AG20443 (cell line): Measurements from ENCODE around the gene HOXC12.

Experiments used
- DNase-seq: peaks from one replicate; pipeline ENCODE4 v3.0.0; 2012; ENCODE audit warnings: low spot score, mixed read lengths

The HOXC12 gene

DNA sequence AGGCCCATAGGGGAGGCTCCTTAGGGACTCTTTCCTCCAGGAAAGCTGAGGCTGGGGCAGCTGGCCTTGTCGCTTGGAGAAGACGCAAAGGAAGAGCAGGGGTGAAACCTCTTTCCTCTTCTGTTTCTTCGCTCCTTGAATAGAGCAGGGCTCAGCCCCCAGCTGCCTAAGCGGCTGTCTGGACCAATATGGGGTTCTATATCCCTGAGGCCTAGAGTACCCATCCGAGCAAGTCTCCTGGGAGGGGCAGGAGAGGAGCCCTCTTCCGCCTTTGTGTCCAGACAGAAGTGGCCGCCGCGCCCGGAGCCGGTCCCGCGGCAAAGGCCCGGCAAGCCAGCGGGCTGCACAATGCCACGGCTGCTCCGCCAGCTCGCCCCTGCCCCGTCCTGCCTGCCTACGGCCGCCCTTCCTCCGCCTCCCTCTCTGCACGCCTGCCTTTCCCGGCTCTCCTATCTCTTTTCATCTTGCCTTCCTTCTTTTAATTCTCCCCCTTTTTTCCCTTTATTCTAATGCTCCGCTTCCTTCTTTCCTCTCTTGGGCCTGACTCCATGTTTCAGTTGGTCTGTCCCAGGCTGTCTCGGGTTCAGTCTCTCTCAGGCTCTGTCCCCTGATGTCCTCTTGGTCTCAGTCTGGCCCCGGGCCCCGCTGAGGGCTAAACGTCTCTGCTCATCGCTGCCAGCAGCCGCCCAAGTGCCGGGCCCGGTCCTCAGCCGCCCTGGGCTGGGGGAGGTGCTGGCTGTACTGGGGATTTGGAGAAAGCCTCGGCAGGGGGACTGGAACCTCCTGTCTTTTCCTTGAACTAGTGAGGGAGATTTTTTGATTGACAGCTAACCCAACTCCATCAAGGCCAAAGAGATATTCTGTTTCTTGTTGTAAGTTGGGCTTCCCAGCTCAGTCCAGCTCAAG is 42.8 kb downstream of the HOXC12 start:
- DNase-seq, result no peak

DNA sequence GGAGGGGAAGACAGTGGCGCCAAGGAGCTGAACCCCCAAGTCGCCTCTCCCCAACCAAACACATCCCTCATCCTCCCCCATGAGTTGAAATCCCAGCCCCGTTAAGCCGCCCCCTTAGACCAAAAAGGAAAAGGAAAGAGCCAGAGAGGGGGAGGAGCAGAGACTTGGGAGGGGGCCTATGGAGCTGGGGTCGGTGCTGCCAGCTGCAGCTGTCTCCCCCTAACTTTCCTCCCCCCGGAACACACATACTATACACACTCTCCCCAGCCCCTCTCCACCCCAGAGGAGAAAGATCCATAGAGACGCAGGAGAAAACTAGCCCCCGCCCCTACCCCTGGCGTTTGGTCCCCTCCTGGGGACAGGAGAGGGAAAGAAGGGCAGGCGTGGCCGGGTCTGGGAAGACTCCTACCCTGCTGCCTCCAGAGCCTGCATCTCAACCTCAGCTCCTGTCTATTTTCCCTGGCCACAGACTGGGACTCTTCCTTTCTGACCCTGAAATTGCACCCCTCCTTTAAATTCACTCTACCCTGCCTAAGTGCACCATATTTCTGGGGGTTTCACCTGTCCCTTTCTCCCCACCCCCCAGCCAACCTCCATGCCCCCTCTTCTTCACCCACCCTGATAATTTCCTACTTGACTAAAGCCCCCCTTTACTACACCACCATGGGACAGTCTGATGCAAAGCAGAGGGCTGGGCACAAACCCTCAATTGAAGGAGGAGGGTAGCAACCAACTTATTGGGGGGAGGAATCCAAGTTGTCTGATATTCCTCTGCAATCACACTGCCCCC is 43.6 kb downstream of the HOXC12 start:
- no peak for DNase-seq

DNA sequence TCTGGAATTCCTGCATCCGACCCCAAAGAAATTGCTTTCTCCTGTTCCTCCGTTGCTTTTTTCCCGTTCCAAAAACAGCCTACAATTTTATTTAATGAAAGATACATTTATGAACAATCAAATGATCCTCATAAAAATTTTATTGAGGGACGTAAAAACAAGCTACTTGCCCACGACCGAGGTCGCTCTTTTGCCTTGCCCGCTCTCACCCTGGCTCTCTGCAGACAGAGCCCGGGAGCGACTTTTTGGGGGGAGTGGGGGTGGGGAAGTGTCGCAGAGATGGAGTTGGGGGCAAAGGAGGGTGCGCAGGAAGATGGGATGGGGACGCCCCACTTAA is 44.2 kb downstream of the HOXC12 start:
- no peak for DNase-seq

DNA sequence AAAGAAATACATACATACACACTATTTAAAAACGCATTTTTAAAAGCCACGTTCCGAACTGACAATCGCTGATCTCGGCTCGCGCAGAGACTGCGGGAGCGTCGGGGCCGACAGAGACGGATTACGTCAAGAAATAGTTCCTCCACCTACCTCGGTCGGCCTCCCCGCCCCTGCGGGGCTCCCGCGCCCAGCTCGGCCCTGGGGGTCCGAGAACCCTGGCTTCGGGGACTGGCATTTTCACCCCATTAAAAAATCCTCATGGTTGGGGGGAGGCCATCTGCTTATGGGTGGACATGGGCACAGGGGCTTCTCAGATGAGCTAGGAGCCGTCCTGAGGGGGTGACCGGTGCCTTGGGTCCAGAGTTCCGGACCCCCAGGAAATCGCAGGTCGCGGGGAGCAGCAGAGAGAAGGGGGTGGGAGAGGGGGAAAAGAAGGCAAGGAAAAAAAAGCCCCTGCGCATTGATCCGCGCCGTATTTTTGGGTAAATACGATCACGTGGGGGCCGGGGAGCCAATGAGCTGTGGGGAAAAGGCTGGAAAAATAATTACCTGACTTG is 44.9 kb downstream of the HOXC12 start:
- peak; percentile 85 for DNase-seq

DNA sequence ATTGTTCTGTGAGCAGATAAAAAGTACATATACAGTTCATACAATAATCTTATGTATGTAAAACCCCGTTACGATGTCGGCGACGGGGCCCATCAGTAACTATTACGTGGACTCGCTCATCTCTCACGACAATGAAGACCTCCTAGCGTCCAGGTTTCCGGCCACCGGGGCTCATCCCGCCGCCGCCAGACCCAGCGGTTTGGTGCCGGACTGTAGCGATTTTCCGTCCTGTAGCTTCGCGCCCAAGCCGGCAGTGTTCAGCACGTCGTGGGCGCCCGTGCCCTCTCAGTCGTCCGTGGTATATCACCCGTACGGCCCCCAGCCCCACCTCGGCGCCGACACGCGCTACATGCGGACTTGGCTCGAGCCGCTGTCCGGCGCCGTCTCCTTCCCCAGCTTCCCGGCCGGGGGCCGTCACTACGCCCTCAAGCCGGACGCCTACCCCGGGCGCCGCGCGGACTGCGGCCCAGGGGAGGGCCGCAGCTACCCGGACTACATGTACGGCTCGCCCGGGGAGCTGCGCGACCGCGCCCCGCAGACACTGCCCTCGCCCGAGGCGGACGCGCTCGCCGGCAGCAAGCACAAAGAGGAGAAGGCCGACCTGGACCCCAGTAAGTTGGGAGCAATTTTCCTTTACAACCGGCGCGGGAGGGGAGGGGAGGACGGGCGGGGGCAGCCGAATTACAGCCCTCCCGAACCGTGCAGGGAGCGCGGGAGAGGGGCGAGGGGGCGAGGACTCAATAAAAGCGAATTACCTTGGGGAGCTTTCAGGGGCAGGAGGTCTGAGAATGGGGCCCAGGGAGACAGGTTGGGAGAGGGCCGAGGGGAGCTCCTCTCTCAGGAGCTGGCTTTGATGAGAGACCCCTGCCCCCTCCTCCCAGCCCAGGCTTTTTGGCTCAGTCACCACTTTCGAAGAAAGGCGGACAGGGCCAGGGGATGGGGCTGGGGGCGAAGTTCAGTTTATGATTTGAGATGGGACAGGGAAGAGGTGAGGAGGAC is 45.7 kb downstream of the HOXC12 start, which contains the start of gene HOXC9:
Gene HOXC9 (plus strand): TSS at position 46 of the 999 bp plus-strand sequence. CDS start 28 bp downstream, at position 74.
- DNase-seq, result peak; percentile 67

DNA sequence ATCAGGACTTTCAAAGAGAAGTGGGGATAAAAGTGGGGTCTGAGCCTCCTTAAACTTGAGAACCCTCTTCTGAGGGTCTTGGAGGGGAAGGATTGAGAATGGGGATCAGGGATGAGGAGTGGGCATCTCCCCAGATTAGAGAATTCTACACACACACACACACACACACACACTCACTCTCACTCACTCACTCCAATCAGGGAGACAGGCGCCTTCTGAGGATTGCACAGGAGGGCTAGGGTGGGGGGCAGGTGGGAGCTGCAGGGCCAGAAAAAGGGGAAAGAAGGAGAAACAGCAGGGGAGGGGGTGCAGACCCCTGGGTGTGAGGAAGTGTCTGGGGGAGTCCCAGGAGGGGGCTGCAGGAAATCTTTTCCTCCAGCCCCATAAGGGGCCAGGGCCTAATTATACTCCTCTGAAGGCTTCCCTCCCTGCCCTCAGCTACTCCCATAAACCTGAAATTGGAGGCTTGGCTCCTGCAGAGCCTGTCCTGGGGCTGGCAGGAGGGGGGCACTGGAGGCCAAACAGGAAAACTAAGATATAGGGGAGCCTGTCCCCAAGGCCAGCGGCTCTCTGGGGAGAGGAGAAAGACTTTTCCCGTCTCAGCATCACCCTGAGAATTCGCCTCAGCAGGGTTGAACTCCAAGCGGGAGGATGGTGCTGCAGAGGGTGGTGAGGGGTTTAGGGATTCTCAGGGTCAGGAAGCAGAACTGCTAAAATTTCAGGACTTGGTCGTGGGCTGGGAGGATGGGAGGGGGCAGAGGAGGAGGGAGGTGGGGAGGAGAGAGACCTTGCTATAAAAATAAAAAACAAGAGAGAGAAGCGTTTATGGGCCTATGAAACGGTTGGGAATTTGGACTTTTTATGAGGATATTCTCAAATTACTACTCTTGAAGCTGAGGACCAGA is 46.8 kb downstream of the HOXC12 start:
- no peak for DNase-seq

DNA sequence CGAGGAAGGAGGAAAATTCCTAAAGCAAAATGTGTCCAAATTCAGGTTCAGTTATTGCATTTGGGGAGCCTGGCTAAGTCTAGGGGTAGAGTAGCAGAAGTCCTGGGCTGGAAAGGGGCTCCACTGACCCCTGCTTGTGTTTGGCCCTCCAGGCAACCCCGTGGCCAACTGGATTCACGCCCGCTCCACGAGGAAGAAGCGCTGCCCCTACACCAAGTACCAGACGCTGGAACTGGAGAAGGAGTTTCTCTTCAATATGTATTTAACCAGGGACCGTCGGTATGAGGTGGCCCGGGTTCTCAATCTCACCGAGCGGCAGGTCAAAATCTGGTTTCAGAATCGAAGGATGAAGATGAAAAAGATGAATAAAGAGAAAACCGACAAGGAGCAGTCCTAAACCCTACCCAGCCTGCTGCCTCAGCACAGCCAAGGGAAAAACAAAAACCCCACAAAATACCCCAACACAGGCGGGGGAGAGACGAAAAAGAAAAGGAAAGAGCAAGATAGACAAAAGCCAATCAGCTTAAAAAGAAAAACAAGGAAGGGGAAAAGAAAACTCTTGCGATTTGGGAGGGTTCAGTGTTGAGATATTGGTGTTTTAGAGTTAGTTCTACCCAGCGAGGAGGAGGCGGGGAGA is 47.7 kb downstream of the HOXC12 start:
- DNase-seq, result no peak

DNA sequence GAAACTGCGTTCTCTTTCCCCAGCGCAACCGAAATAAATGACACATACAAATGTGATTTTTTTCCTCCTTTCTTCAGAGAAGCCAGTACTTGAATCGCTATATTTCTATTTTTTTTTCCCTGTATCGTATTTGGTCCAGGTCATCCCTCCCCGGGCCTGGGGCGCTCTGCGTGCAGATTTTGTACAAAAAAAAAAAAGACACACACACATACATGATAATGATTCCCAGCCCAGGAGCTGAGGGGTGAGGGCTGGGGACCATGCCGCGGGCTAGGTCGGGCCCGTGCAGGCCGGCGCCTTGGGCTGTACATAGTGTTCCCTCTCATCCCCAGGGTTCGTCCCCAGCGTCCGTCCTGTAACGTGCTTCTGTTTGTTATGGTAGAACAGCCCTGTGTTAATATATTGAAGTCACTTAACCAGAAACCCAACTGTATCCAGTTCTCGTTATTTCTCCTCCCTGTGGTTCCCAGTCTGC is 48.2 kb downstream of the HOXC12 start:
- DNase-seq, result no peak

DNA sequence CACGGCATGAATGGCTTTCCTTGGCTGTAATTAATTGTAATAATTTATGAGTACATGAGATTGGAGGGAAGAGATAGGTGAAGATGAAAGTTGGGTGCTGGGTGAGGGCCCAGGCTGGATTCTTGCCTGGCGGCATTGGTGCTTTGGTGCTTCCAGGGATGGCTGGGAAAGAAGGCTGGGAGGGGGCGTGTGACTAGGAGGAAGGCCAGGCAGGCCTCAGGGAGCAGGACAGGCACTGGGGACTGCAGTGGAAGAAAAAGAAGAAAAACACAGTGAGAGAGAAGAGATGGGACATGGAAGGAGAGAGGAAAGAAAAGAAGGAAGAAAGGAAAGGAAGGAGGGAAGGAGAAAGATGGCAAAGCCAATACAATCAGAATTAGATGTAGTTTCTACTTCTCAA is 48.9 kb downstream of the HOXC12 start:
- no peak for DNase-seq

DNA sequence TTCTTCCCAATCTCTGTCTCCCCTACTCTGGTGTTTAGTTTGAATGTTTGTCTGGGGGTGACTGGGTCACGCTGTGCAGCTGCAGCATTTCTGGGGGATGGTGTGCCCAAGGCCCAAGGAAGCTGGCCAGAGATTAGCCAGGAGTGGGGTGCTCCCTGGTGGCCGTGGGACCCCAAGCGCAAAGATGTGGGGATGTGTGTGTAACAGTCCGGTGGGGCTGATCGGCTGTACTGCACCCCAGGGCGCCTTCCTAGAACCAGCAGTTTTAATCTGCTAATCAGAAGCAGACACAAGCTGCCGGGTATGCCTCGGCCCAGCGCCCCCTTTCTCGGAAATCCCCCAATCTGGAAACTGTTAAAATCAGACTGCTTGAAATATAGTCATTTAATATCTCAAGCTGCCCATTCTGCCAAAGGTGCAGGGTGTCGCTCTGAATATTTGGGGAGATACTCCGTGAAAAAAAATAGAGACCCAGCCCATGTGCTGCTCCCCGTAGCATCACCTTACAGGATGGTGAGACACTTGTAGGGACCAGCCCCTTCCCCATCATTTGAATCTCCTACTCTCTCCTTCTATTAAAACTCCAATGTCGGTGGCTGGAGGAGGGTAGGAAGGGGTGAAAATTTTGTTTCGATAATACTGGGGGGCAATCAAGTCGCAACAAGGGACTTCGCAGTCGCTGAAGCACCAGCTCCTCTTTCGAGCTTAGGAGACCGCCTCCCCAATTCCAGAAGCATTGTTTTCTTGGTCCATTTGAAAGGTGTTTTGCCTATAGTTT is 49.5 kb downstream of the HOXC12 start:
- DNase-seq, result no peak

DNA sequence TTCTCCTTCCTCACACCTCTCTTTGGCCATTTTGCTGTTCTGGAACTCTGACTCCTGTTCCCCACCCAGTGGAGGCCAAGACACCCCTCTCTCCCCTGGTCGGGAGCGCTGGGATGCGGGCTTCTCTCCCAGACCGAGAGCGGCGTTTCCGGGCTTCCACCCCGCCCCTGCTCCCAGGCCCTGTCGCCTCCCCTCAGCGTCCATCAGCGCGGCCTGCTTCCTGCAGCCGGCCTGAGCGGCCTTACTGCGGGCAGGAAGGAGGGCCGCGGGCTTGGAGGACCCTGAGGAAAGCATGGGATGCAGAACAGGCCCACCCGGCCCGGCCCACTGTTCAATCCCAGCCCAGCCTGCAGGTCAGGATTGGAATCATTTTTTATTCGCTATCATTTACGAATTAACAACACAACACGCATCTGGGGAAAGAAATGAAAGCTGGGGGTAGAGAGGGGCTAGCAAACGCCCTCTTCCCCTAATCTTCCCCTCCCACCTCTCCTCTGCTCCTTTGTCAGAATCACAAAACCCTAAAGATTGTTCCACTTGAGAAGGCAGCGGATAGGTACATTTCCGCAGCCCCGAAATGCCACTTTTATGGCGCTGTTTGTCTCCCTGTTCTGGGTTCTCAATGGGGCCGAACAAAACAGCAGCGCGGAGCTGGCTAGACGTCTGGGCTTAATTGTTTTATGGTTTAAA is 50.3 kb downstream of the HOXC12 start:
- DNase-seq, result no peak

DNA sequence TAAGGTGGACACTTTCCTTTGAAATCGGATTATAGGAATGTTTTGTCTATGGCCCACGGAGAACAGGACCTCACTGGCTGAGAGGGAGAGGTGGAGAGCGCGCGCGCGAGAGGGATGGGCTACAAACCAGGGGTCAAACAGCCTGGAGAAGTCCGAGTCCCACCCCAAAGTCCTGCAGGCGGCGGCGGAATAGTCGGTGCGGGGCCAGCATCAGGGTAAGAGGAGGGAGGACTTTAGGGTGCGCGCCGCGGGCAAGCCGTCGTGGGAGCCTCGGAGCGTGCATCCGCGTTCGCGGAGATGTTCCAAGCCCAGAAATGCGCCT is 50.8 kb downstream of the HOXC12 start:
- no peak for DNase-seq

DNA sequence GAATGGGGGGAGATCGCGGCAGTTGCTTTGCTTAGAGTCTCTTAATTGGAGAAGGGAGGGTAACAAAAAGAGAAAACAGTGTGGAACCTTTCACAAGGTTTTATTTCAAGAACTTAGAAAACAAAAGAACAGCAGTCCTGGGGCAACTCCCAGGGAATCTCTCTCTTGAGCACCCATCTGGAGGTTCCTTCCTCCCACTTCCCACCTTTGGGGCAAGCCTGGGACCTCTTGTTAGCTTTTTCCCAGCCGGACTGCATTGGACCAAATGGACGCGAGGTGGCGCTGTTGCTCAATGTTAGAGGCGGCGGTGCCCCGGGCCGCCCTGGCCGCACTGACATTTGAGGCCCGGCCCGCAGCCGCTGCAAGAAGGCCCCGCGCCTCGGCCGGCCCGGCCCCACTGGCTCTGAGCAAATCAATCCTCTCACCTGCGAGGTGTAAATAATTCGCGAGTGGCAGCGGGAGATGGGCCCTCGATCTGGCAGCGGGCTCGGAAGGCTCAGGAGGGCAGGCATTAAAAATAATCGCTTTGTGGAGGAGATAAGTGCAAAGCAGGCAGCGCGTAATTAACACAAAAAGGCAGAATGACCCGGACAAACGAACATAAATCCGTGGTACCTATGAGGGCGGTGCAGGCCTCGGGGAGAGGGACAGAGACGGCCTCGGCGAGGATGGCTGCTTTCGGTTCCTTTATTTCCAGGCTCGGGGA is 51.3 kb downstream of the HOXC12 start:
- DNase-seq, result peak; percentile 89

DNA sequence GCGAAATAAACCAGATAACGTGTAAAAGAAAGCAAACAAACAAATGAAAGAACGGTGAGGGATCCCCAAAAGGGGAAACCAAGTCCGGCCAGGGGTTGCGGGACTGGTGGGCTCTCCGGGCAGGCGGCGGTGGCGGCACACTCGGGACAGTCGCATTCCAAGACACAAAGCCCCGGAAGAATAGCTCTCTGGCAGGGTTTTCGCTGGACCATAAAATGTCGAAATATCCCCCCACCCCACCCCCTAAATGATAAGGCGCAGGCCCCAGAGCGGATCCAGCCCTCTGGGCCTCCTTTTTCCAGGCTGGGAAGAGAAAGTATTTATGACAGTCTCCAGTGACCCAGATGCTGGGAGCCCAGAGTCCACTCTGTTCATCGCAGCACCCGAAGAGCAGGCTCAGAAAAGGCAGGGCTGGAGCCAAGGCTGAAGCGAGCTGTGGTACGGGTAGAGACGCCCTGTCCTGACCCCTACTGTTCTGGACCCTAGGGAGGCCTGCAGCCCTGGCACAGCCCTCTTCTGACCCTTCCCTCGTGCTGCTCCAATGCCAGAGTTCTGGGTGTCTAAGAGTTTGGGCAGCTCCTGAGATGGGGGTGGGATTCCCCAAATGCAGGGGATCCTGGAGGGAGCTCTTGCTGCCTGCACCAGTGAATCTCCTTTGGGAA is 52.0 kb downstream of the HOXC12 start:
- DNase-seq, result no peak

DNA sequence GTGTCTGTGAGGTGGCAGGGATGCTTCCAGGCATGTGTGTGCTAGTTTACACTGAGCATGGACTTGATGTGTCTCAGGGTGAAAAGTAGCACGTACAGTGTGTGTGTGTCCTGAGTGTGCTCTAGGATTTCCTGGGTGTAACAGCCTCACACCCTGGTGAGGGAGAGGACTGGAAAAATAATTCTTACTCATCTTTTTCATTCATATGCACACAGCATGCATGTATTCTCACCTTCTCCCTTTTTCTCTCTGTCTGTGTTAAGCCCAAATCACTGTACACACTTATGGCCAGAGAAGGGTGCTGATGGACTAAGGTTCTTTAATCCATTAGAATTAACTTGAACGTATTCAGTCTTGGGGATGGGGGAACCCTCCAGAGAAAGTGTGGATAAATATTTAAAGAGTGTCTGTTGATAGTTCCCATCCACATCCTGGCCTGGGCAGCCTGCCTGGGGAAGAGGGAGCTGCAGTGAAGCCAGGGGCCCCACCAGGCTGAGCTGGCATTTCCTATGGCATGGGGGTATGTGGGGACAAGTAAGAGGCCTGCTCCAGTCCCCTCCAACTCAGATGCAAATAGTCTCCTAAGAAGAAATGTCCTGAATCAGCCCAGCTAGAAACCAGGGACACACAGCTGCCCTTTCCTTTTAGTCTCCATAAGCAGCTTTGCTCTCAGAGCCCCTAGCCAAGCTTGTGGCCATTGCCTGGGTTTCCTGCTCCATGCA is 53.0 kb downstream of the HOXC12 start:
- no peak for DNase-seq

DNA sequence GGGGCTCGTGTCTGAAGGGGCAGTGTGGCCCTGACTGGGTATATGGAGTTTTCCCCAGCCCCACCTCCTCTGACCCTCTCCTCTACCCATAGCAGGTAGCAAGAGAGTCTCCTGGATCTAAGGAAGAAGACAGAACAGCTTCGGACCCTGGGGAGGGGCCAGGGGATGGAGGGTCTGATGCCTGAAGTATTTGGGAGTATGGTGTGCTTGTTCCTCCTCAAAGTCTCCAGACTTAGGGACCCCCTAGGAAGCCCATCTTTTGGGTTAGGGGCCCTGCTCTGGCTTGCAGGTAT is 53.5 kb downstream of the HOXC12 start:
- no peak for DNase-seq
